ENCODE data around the gene DLGAP1.
A peak's percentile ranks its signal among the peaks of the same experiment; 100 is the strongest.
"Not testable (repeated sequence)": the region's sequence is repeated elsewhere in the genome, so short reads cannot be mapped to it uniquely, and the experiment has no call there.

Gene DLGAP1

GRCh38 chr18:3703732-3704176 lies 751.4 kb downstream of the DLGAP1 start:
- TF ChIP-seq, protein P1, sequence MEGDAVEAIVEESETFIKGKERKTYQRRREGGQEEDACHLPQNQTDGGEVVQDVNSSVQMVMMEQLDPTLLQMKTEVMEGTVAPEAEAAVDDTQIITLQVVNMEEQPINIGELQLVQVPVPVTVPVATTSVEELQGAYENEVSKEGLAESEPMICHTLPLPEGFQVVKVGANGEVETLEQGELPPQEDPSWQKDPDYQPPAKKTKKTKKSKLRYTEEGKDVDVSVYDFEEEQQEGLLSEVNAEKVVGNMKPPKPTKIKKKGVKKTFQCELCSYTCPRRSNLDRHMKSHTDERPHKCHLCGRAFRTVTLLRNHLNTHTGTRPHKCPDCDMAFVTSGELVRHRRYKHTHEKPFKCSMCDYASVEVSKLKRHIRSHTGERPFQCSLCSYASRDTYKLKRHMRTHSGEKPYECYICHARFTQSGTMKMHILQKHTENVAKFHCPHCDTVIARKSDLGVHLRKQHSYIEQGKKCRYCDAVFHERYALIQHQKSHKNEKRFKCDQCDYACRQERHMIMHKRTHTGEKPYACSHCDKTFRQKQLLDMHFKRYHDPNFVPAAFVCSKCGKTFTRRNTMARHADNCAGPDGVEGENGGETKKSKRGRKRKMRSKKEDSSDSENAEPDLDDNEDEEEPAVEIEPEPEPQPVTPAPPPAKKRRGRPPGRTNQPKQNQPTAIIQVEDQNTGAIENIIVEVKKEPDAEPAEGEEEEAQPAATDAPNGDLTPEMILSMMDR (IDR thresholded peaks at IDR 0.05; ENCODE audit: low read depth, low read length): peak; percentile 62
- Histone ChIP-seq H3K4me3 (ENCODE audit: low read depth, low read length) (no peak overlapping the region), H3K27me3 (ENCODE audit: insufficient read depth, low read depth, severe bottlenecking) (peaks cover 5% of the 10 kb centered on the region), H3K27ac (no peak overlapping the region), H3K9me3 (ENCODE audit: severe bottlenecking) (no peaks in the 10 kb centered on the region), H3K36me3 (no peaks in the 10 kb centered on the region)
- DNase-seq: peak; percentile 54

- not testable (repeated sequence) for H3K4me3 ChIP-seq (ENCODE audit: low read depth, low read length); H3K27me3 ChIP-seq (ENCODE audit: insufficient read depth, low read depth, severe bottlenecking); H3K27ac ChIP-seq; DNase-seq; H3K36me3 ChIP-seq; H3K9me3 ChIP-seq (ENCODE audit: severe bottlenecking)
Observed at GRCh38 chr18:3699707-3700567, 755.2 kb downstream of the DLGAP1 start.

DNA sequence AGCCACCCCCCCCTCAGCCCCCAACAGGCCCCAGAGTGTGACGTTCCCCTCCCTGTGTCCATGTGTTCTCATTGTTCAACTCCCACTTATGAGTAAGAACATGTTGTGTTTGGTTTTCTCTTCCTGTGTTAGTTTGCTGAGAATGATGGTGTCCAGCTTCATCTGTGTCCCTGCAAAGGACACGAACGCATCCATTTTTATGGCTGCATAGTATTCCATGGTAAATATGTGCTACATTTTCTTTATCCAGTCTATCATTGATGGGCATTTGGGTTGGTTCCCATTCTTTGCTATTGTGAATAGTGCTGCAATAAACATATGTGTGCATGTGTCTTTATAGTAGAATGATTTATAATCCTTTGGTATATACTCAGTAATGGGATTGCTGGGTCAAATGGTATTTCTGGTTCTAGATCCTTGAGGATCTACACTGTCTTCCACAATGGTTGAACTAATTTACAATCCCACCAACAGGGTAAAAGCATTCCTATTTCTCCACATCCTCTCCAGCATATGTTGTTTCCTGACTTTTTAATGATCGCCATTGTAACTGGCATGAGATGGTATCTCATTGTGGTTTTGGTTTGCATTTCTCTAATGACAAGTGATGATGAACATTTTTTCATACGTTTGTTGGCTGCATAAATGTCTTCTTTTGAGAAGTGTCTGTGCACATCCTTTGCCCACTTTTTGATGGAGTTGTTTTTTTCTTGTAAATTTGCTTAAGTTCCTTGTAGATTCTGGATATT lies 760.9 kb downstream of the DLGAP1 start:
- not testable (repeated sequence) for H3K27ac ChIP-seq; DNase-seq; H3K4me3 ChIP-seq (ENCODE audit: low read depth, low read length); H3K27me3 ChIP-seq (ENCODE audit: insufficient read depth, low read depth, severe bottlenecking); H3K36me3 ChIP-seq; H3K9me3 ChIP-seq (ENCODE audit: severe bottlenecking)

- no peaks in the 10 kb centered on the region for H3K27me3 ChIP-seq (ENCODE audit: insufficient read depth, low read depth, severe bottlenecking)
- H3K4me3 ChIP-seq (ENCODE audit: low read depth, low read length): no peak overlapping the region
- TF ChIP-seq, protein P1 (IDR thresholded peaks at IDR 0.05; ENCODE audit: low read depth, low read length): no peak
- no peak overlapping the region for H3K27ac ChIP-seq
- no peak for DNase-seq
- H3K9me3 ChIP-seq (ENCODE audit: severe bottlenecking): peaks cover 2% of the 10 kb centered on the region
- H3K36me3 ChIP-seq: no peaks in the 10 kb centered on the region
Observed at GRCh38 chr18:3693410-3693809, 761.7 kb downstream of the DLGAP1 start.

GRCh38 chr18:3692691-3693090 lies 762.4 kb downstream of the DLGAP1 start:
- TF ChIP-seq, protein P1 (IDR thresholded peaks at IDR 0.05; ENCODE audit: low read depth, low read length): no peak
- Histone ChIP-seq H3K9me3 (ENCODE audit: severe bottlenecking) (peaks cover 2% of the 10 kb centered on the region), H3K4me3 (ENCODE audit: low read depth, low read length) (no peak overlapping the region), H3K36me3 (no peaks in the 10 kb centered on the region), H3K27me3 (ENCODE audit: insufficient read depth, low read depth, severe bottlenecking) (no peaks in the 10 kb centered on the region), H3K27ac (no peak overlapping the region)
- no peak for DNase-seq

DNA sequence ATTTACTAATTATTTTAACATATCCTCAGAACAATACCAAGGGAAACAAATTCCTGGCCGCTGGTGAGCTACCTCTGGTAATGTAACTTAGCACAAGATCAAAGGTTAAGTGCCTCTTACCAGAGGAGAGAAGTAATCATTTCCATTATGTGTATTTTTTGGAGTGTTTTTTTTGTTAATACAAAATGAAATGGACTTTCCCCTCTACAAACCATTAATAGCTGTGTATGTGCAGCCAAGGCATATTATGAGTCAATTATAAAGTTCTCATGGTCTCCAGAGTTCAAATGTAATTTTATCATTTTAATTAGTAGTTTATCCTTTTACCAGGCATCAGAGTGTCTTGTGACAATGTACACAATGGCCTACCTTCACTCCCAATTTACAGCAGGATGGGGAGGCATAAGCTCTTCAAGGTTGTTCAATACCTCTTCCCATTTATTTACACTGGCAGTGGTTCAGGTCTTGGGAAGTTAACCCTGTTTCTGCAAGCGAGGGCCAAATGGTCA lies 762.9 kb downstream of the DLGAP1 start:
- Histone ChIP-seq H3K4me3 (ENCODE audit: low read depth, low read length) (no peak overlapping the region), H3K36me3 (no peaks in the 10 kb centered on the region), H3K9me3 (ENCODE audit: severe bottlenecking) (peaks cover 3% of the 10 kb centered on the region), H3K27me3 (ENCODE audit: insufficient read depth, low read depth, severe bottlenecking) (no peaks in the 10 kb centered on the region), H3K27ac (no peak overlapping the region)
- DNase-seq: no peak
- TF ChIP-seq, protein P1 (IDR thresholded peaks at IDR 0.05; ENCODE audit: low read depth, low read length): no peak

Measured in WERI-Rb-1 (cell line).